RPMI8226 (cell line): ENCODE results near the gene CARHSP1.
"Not testable (repeated sequence)": the region's sequence is repeated elsewhere in the genome, so short reads cannot be mapped to it uniquely, and the experiment has no call there.

ENCODE experiments used
- DNase-seq: peaks from one replicate; pipeline ENCODE4 v3.0.0-alpha.2; 2015

CARHSP1 gene

DNA sequence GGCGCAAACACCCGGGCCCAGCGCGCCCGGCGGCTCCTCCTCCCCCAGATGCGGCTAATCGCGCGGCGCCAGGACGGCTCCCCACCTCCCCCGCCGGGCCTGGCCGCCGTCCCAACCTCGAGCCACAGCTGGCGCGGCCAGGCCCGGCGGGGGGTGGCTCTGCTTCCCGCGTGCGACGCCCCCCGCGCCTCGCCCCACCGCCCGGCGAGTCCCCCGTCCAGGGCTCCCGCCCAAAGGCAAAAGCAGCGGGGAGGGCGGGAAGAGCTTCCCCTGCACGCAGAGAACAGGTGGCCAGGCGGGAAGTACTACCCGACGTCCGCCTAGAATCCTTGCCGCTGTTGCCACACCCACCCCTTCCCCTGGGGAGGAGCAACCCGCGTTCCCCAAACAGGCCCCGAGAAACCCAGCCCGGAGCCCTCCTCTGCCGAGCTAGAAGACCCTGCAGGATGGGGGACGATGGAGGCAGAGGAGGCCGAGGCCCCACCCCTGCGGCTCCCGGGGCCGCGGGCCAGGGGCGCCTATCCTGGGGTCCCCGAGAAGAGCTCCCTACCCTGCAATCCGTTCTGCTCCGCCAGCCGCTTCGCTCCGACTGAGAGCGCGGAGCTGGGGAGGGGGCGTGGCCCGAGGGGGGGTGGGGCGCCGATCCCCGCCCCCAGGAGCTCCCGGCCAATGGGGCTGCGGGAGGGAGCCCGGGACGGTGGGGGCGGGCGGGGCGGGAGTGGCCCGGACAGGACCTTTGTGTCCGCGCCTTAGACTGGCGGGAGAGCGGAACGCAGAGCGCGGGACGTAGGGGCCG, at the start of gene CARHSP1:
Gene CARHSP1 (minus strand): TSS at position 591 of the 796 bp plus-strand sequence. CDS start 9,678 bp downstream, outside the sequence.
- DNase-seq, result peak; percentile 97

DNA sequence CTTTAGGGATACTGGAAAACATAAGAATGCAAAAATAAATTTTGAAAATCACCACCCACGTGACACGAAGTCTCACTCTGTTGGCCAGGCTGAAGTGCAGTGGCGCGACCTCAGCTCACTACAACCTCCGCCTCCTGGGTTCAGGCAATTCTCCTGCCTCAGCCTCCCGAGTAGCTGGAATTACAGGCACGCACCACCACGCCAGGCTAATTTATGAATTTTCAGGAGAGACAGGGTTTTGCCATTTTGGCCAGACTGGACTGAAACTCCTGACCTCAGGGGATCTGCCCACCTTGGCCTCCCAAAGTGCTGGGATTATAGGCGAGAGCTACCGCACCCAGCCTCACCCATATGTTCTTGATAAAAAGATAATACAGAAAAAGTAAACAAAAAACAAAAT, 48.5 kb upstream of the CARHSP1 start:
- DNase-seq, result not testable (repeated sequence)

DNA sequence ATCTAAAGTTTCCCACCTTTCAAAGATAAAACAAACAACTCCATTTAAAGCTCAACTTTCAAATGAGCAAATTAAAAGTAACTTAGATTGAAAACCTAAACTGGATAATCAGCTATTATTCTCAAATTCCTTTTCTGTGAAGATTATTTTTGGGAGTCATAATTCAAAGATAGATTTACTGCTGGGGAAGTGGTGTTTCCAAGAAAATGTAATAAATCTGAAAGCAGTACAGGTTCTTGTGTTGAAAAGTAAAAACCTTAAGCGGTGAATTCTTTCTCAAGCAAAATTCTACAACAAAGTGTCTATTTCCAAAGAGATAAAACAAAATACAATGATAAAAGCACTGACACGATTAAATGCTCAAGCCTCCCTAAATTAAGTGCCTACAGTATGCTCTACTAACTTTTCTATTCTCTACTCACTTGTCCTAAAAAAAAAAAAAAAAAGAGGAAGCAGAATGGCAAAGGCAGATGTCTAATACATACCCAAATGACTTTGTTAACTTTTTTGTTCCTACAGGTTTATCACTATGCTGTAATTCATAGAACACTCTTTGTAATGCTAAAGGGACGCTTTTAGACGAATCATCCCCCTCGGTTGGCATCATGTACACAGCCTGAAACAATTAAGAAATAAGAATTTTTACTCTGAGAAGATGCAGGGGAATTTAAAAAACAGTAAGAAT, 47.9 kb upstream of the CARHSP1 start:
- DNase-seq, result no peak

DNA sequence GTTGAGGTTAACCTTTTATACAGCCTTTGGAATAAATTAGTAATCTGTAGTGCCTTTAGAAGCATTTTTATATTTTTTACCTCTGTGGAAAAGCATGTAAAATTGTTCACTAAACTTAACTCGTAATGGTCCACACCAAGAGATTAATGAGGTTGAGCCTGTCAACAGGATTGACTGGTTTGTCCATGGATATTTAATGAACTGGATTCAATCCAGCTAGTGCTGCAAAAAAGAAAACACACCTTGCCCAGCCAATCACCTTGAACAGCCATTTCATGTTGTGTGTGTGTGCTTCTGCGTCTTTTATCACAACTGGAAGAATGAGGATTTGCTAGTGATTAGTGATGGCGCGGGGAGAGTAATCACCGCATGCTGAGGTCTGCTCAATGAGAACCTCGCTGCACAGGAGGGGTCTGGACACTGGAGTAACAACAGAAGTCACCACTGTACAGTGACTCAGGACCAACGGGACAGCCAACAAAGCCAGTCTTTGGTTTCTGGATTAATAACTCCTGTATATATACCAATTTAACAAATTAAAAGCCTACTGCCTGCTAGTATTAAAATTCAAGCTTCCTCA, 47.0 kb upstream of the CARHSP1 start:
- DNase-seq, result no peak

DNA sequence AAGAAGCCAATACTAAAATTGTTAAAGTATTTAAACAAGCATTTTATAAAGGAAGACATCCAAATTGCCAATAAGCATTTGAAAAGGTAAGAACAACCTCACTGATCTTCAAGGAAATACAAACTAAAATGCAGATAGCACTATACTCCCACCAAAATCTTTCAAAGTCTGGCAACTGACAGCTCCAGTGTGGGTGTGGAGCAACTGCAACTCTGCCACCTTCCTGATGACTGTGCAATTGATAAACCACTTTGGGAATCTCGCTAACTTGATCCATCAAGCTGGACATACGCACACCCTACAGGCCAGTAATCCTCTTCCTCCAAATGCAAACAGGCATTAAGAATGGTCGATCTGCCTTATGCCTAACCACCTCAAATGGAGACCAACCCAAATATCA, 45.3 kb upstream of the CARHSP1 start:
- no peak for DNase-seq

DNA sequence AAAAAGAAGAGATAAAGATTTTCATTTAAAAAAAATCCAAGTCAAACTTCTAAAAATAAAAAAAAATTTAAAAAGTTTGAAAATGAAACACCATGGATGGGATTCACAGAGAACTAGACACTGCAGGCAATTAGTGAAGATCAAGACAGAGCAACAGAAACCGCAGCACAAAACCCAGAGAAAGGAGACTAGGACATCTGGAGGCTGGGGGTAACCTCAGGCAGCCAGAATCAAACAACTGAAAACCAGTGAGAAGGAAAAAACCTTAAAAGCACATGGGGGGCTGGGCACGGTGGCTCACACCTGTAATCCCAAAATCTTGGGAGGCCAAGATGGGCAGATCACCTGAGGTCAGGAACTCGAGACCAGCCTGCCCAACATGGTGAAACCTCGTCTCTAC, 44.0 kb upstream of the CARHSP1 start:
- no peak for DNase-seq

DNA sequence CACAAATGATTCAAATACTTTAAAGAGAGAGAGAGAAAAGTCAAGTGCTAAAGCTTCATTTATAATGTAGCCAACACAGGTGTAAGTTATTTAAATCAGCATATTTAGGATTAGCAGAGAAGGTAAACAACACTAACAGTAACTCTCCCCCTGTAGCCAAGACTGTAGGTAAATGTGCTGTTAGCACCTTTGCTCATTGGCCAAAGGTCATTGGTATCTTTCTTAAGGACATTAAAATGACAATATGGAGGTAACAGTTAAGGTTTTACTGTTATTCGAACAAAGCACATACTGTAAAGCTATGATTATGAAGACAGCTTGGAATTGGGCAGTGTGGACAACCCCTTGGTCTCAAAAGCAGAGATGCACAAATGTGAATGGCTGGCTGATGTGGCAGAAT, 42.0 kb upstream of the CARHSP1 start:
- no peak for DNase-seq

DNA sequence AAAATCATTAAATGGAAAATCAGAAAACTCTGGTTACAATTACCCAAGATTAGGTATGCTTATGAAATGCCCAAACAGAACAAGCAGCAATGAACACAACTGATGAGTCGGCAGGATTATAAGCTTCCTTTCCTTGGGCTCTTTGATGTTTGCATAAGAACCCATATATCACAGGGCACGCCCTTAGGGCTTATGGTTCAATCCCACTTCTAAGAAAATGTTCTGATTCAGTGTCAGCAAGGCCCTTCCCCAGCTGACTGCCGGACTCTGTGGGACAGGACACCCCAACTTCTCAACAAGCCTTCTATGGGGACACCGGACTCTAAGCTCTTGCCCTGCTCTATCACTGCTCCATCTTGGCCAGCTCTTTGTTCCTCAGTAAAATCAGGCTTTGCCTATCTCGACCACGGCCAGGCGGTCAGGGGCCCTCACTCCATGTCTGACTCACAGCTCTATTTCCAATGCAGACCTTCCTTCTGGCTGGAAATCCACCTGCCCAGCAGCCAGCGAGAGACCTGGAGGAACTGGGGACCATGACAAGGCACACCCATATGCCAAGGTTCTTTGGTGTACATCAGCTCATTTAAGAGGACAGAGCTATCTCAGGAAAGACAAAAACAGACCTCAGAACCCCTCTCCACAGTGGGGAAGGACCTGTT, 40.1 kb upstream of the CARHSP1 start:
- DNase-seq, result no peak

DNA sequence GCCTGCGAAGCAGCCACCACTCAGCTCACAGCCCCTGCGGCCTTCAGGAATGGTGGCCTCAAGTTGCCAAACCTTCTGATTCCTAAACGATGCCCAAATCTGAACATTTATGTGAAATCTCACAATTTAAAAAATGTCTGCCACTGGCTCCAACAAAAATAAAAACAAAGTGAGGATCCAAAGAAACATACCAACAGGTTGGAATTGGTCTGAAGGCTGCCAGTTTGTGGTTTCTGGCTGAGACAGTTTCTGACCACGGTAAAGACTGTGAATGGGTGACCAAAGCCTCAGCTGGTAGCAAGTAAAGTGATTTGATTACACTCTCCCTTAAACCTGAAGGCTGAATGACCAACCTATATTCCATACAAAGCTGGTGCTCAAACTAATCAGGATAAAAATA, 38.3 kb upstream of the CARHSP1 start:
- no peak for DNase-seq

DNA sequence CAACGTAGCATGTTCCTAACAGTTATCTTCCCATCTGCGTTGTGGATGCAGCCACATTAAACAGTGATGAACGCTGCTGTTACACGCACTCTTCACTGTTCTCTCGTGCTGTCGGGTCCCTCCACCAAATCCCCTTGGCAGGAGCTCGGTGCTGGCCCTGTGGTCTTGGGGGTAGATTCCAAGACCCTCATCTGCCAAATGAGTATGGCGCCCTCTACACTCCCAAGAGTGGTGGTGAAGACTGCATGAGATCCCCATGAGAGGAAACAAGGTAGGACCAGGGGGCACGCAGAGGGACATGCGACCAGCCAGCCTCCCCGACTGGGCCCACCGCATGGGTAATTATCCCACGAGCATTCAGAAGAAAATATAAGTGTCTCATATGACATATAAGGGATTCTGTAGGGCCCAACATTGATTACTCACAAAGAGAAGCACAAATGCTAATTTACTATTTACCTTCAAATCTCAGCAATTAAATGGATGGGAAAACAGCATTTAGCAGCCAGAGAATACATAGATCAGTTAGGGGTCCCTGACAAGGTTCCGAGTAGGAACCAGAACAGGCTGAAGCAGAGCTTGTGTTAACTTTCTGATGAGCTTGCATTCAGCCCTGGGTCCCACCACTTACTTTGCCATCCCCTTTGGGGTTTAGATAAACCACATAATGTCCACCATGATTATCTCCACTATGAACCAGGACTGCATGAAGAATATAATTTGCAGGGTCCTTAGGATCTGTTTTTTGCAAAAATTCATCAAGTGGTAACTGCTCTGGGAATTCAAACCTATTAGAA, 37.2 kb upstream of the CARHSP1 start:
- no peak for DNase-seq

DNA sequence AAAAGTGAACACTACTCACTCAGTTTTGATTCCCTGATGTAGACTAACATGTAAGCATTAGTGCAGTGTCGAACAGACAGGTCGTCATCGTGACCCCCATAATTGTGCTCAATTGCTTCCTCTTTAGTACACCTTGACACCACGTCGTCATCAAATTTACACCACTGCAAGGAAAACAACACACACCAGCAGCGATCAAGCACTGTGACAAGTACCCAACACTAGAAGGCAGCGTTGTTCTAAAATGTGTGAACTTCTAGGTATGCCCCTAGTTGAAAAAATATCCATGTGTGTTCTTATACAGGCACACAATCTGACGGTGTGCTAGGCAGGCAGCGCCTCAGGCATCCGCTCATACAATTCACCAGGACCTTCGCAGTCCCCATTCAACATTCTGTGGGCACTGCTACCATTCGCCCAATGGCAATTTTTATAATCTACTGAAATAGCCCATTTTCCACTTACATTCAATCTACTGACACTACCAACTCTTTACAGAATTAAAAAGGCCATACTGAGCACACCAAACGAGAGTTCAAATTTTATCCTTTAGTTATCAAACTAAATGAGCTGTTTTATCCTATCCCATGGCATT, 36.5 kb upstream of the CARHSP1 start:
- DNase-seq, result no peak

DNA sequence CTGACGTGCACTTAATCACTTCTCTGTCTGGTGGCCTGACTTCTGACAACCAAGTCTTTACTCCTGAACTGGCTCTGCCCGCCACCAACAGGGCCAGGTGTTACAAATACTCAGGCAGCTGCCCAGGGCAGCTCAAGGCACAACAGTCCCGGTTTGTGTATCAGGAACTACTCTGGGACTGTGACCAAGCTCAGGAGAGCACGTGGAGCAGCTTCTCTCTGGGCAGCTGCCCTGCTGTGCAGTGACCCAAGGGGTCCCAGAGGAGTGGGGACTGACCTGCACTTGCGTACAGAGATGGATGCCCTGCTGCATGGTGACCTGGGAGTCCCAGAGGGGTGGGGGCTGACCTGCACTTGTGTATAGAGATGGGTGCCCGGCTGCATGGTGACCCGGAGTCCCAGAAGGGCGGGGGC, 35.2 kb upstream of the CARHSP1 start:
- no peak for DNase-seq

DNA sequence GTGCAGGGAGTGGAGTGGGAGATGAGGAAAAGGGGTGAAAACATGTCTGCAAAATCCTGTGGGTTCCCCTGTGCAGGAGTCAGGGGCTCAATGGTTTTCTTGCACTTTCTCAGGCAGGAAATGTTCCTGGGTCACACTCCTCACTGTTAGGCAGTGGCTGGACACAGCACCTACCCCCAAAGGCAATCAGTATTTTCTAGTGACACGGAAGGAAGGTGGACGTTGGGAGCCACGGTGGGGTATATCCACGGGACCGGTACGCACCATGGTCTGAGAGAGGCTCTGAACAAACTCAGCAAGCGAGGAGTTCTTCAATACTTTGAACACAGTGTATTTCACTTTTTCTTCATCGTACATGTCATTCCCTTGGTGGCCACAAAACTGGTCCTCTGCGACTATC, 34.2 kb upstream of the CARHSP1 start:
- DNase-seq, result no peak

DNA sequence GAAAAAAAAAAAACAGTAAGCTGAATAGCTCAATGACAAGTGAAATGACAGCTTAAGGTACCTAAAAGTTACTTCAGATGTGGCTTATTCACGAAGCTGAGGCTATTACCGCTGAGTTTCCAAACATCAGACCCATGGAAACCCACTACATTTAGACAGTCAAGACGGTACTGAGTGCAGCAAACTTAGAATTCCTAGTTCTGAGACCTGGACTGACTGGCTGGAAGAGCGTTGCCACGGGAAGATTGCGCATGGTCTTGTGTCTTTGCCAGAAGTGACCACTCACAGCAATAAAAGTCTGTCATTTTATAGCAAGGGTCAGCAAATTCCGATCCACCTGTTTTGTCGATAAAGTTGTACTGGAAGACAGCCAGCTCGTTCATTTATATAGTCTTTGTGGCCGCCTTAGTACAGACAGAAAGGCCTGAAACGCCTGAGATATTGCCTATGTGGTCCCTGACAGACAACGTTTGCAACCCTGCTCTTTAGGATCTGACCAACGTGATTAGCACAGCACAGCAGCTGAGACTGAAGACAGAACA, 32.6 kb upstream of the CARHSP1 start:
- DNase-seq, result no peak

DNA sequence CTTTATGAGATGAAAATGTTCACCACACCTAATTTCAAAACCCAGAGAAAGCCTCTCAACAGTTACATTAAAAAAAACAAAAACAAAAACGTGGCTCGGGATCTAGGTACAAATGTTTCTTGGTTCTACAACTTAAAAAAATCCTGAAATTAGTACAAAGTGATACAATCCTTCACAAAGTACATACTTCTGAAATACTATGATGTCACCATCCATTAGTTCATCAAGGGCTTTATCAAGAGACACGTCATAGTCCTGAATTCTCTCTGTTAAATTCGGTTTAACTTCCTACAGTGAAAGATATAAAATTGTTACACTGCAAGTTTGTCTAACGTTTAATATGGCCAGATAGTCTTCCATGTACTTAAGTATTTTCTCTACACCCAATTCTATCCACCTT, 31.5 kb upstream of the CARHSP1 start:
- no peak for DNase-seq

DNA sequence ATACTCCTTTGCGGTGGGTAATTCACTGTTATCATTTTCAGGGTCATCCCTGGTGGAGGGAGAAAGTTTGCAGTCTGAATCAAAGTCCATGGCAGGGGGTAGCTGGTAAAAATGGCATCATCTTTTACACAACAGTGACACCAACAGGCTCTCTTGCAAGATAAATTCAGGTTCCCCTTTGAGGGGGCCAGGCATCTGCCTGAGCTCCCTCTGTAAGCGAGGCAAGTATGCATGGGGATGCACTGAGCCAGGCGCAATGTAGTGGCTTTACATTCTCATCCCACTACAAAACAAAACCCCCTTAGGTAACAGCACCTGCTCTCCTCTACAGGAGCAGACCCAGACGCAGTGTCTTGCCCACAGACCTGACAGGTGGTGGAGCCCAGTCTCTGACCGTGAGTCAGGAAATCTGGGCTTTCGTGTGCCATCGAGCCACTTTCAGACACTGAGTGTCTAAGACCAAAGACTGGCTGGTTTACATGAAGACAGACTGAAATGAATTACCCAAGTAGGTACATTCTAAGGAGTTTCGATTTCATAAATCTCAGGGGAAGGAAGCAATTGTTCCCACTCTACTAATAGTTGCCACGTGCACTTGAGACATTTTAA, 31.0 kb upstream of the CARHSP1 start:
- no peak for DNase-seq

DNA sequence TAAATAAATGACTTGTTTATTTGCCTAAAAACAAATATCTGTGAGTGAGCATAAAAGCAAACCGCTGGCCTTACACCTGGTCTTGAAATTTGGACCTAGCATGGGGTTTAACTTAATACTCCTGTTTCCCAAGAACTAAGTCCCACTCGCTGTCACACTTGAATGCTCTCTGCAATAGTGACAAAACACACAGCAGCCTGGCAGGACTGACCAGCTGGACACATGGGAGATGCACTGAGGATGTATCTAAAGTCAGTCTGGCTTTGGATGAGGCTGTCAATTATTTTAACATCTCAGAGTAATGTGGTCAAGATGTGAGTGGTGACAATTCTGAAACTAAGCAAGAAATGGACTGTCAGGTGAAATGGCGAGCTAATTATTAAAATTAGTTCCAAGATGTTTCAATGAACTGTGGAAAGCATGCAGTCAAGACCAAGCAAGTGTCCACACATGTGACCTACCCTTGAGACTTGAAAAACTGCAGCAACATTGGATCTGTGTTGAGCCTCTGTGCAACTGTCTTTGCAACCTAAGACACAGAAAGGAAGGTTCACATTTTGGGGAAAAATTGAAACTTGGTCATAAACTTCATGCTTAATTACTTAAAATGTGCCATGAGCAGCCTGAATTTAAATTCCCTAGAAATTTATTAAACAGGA, 30.0 kb upstream of the CARHSP1 start:
- DNase-seq, result no peak

DNA sequence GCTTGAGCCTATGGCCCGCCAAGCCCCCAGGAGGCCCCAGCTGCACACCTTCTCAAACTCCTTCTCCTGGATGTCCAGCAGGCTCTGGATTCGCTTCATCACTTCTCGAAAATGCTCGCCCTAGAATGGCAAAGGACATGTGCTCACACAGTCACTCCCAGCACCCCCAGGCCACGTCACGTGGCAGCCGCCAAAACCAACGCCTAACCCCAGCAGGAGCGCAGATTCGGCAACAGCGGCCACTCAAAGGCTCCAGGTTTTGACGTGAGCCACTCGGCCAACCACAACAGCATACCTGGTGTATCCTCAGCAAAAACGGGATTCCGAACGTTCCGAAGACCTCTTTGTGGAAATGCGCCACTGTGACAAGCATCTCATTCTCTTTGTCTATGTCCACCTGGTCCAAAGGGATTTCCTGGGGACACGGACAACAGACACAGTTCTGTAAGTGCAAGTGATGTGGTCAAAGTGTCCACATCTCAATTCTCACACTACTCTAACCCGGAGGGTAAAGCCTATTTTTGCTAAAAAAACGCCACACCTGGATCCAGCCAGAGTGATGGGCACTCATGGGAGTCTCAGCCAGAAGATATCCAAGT, 26.0 kb upstream of the CARHSP1 start:
- DNase-seq, result no peak

DNA sequence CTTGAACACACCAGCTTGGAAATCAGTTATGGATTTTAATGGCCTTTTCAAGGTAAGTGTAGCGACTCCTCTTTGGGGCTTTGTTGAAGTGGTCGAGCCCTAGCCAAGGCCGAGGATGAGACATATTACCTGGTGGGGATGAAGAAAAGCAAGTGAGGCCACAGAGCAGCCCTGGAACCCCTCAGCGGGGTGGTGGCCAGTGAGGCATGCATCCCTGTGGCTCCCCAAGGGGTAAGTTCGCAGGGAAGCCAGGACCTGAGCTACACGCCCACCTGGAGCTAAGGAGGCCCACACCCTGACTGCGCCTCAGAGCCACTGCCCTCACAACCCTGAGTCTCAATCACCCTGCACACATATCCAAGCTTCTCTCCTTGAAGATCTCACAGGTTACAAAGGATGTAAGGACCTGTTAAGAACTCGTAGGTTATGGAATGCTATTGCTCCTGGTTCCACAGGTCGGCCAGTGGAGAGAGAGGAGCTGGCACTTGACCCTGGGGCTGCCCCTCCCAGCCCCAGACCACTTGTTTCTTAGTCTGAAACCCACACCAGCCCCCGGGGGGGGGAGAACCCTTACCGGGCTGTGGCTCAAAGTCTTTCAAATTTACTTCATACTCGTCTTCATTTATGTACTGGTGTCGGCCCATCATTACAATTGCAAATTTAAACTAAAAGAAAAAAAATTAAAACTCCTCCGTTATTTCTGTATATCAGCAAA, 25.3 kb upstream of the CARHSP1 start:
- no peak for DNase-seq

DNA sequence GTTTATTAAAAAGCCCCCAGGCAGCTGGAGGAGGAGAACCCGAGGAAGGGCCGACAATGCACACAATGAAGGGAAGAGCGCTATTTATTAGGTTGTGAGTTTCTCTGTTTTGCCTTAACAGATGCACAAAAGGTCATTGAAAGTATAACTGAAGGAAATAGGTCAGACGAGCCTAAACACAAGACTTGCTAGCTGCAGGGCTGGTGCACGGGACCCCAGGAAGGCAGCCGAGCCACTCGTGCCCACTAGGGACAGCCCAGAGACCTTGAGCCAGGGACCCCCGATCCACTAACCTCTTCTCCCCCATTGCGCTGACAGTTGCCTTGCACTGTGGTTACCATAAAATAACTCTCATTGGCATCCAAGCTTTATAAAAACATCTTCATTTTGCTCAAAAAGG, 24.6 kb upstream of the CARHSP1 start:
- DNase-seq, result no peak
